T-helper 17 cell (primary cell): Measurements from ENCODE around the gene NFXL1. TPM values are rescaled to one million over a fixed set of nuclear protein-coding genes. Genes with fewer than 3 reads are reported as not detected.

Experiments used
- ATAC-seq: fragments of 150-1000 bp; cut with Tn5 transposase; 2 replicates; pipeline ENCODE4 v1.10.0; 2021; ENCODE audit warnings: mild to moderate bottlenecking, moderate library complexity
- DNase-seq, 3 donors: peaks; one replicate each; pipeline versions ENCODE4 v3.0.0 to v3.0.0-alpha.2; 2020 to 2021
- H3K9me3 ChIP-seq: one replicate; pipeline ENCODE4 v1.7.0; 2013; ENCODE audit warnings: low read length, mild to moderate bottlenecking; ENCODE audit not compliant: control insufficient read depth, poor library complexity, severe bottlenecking
- H3K27ac Mint-ChIP-seq: one replicate; pipeline ENCODE4 v1.8.0; 2022; ENCODE audit warnings: mild to moderate bottlenecking, moderate library complexity, mixed read lengths
- H3K27me3 Mint-ChIP-seq: one replicate; pipeline ENCODE4 v1.8.0; 2022; ENCODE audit warnings: mixed read lengths
- H3K36me3 Mint-ChIP-seq: one replicate; pipeline ENCODE4 v1.8.0; 2022; ENCODE audit warnings: low read depth, mixed read lengths
- H3K4me1 Mint-ChIP-seq: one replicate; pipeline ENCODE4 v1.8.0; 2022; ENCODE audit warnings: mild to moderate bottlenecking, mixed read lengths
- H3K4me3 Mint-ChIP-seq: one replicate; pipeline ENCODE4 v1.8.0; 2022; ENCODE audit warnings: mild to moderate bottlenecking, moderate library complexity, mixed read lengths
- total RNA-seq, 4 donors: library from RNA in 2 of 4; stranded (reverse) in 2 of 4; gene quantifications; one replicate each; pipeline ENCODE4 v1.2.3 and lab custom pipeline; 2022 to 2026

Gene NFXL1
- total RNA-seq, 2 donors from 2014 or later: 11.0 to 12.2 TPM

DNA sequence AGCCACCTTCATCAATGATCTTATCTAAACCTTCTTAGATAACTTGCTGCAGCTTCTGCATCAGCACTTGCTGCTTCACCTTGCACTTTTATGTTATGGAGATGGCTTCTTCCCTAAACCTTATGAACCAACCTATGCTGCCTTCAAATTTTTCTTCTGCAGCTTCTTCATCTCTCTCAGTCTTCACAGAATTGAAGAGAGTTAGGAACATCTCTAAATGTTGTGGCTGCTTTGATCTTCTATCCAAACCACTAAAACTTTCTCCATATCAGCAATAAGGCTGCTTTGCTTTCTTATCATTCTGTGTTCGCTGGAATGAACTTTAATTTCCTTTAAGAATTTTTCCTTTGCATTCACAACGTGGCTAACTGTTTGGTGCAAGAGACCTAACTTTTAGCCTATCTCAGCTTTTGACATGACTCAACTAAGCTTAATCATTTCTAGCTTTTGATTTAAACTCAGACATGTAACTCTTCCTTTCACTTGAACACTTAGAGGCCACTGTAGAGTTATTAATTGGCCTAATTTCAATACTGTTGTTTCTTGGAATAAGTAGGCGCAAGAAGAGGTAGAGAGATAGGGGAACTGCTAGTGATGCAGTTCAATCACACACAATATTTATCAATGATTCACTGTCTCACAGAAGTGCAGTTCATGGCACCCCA is 40.4 kb downstream of the NFXL1 start:
- DNase-seq (no peak), ATAC-seq (no peak)
- Mint-ChIP-seq H3K4me3 (no peak overlapping the region), H3K36me3 (peaks cover 14% of the 10 kb centered on the region), H3K27ac (no peak overlapping the region), H3K4me1 (peaks cover 9% of the 10 kb centered on the region), H3K27me3 (no peaks in the 10 kb centered on the region)
- no peaks in the 10 kb centered on the region for H3K9me3 ChIP-seq

DNA sequence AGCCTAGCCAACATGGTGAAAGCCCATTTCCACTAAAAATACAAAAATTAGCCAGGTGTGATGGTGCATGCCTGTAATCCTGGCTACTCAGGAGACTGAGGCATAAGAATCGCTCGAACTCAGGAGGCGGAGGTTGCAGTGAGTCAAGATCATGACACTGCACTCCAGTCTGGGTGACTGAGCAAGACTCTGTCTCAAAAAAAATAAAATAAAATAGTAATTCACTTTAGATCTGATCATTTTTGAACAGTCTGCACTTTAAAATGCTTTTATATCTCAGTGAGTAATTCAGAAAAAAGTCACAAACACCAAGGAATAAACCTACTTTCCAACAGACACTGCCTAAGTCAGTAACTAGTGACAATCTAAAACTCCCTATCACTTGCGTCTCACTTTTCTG is 50.9 kb downstream of the NFXL1 start:
- H3K36me3 Mint-ChIP-seq: peaks cover 2% of the 10 kb centered on the region
- no peaks in the 10 kb centered on the region for H3K4me1 Mint-ChIP-seq
- no peaks in the 10 kb centered on the region for H3K9me3 ChIP-seq
- no peaks in the 10 kb centered on the region for H3K27me3 Mint-ChIP-seq
- no peak for ATAC-seq
- no peak for DNase-seq
- no peak overlapping the region for H3K4me3 Mint-ChIP-seq
- no peak overlapping the region for H3K27ac Mint-ChIP-seq

DNA sequence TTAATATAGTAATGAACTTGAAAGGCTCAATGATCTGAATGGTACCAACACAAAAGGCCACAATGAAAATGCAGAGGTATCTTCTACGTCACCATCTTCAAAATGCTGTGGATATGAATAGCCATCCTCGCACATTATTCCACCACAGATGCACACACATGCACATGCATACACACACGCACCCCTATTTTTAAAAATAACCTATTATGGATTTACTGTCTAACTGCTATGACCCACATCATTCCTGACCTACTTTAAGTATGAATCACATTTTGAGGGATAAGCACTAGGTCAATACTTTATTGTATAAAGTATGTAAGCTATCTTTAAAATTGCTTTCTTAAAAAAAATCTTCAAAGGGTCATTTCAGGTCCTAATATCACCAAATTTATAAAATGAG is 52.1 kb downstream of the NFXL1 start:
- DNase-seq: no peak

DNA sequence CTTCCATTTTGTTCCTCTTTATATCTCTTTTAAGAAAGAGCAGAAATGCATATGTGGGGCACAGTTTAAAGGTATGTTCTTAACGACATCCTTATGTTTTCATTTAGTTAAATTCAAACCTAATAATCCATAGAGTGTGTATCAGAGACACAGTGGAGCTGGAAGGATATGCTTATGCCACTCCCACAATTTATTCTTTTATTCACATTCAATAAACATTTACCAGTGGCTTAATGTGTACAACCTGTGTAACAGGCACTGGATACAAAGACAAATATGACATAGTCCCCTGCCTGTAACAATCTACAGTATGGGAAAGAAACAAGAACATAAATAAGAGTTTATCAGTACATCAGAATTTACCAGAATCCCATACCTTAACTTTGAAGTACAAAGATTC is 54.1 kb downstream of the NFXL1 start:
- no peak for DNase-seq
- no peaks in the 10 kb centered on the region for H3K9me3 ChIP-seq
- ATAC-seq: no peak
- Mint-ChIP-seq H3K4me1 (peaks cover 3% of the 10 kb centered on the region), H3K27ac (no peak overlapping the region), H3K4me3 (no peak overlapping the region), H3K27me3 (no peaks in the 10 kb centered on the region), H3K36me3 (peaks cover 6% of the 10 kb centered on the region)

More for the DNA sequence above, 52.1 kb downstream of the NFXL1 start:
- Mint-ChIP-seq H3K4me1 (peaks cover 3% of the 10 kb centered on the region), H3K36me3 (peaks cover 4% of the 10 kb centered on the region), H3K4me3 (no peak overlapping the region), H3K27ac (no peak overlapping the region), H3K27me3 (no peaks in the 10 kb centered on the region)
- H3K9me3 ChIP-seq: no peaks in the 10 kb centered on the region
- no peak for ATAC-seq

DNA sequence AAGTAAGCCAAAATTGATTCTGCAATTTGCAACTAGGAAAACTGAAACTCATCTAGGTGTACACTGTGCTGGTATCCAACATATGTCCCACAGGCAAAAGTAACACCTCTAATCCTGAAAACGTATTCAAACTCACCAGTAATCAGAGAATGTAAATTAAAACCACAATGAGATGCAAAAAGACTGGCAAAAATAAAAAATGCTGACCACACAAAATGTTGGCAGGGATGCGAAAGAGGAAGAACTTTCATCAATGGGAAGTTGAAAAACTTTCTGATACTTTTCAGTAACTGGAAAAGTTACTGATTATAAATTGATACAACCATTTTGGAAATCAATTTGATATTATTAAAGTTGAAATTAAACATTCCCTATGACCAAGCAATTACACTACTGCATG is 56.4 kb downstream of the NFXL1 start:
- DNase-seq (no peak), ATAC-seq (no peak)
- H3K4me3 Mint-ChIP-seq: no peak overlapping the region
- no peaks in the 10 kb centered on the region for H3K9me3 ChIP-seq
- no peak overlapping the region for H3K27ac Mint-ChIP-seq
- no peaks in the 10 kb centered on the region for H3K27me3 Mint-ChIP-seq
- H3K4me1 Mint-ChIP-seq: peaks cover 6% of the 10 kb centered on the region
- H3K36me3 Mint-ChIP-seq: peaks cover 9% of the 10 kb centered on the region

DNA sequence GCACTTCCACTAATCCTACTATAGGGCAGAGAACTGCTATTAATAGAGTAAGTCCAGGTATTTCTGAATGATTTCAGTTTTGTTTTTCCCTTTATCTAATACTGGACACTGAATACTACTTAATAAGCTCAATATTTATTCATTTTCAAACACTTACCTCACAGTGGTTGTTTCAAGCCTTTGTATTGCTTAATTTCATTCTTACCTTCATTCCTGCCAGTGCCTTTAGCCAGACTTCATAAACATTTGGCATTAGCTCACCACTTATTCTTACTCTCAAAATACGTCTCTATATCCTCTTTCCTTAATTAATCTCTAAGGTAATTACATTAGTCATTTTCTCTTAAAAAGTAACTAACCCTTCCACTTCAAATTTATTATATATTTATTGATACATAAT is 57.7 kb downstream of the NFXL1 start:
- no peaks in the 10 kb centered on the region for H3K9me3 ChIP-seq
- Mint-ChIP-seq H3K36me3 (peaks cover 9% of the 10 kb centered on the region), H3K27ac (peak overlapping the region; percentile 27), H3K27me3 (no peaks in the 10 kb centered on the region), H3K4me1 (peaks cover 6% of the 10 kb centered on the region), H3K4me3 (no peak overlapping the region)
- DNase-seq (no peak), ATAC-seq (no peak)

DNA sequence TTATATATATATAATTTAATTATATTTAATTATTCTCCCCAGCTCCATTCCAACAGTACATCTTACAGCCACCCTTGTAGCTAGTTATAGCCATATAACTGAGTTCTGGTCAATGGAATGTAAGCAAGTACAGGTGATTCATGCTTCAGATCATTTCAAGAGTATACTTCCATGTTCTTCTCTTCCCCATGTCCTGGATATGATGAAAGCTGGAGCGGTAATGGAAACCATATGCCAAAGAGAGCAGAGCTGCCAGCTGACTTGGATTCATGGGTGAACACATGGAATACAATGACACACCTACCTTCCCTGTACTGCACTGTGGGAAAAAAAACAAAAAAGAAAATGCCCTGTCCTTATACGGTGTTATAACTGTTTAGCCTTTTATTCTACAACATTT is 59.0 kb downstream of the NFXL1 start:
- Mint-ChIP-seq H3K36me3 (peaks cover 9% of the 10 kb centered on the region), H3K27me3 (no peaks in the 10 kb centered on the region), H3K4me1 (peaks cover 6% of the 10 kb centered on the region), H3K4me3 (no peak overlapping the region), H3K27ac (no peak overlapping the region)
- no peak for ATAC-seq
- H3K9me3 ChIP-seq: no peaks in the 10 kb centered on the region
- no peak for DNase-seq

DNA sequence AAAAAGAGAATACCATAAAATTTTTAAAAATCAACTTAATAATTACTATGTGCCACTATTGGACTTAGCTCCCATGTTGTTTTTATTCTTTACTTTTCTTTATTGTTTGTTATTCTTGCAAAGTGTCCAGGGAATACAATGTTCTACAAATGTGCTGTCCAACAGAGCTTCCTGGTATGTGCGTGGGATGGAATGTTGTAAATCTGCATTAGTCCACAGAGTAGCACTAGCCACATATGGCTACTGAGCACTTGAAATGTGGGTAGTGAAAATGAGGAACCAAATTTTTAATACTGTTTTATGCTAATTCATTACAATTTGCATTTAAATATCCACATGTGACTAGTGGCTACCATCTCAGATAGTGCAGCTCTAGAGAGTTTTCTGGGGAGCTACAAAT is 62.2 kb downstream of the NFXL1 start:
- ATAC-seq: no peak
- Mint-ChIP-seq H3K36me3 (peaks cover 5% of the 10 kb centered on the region), H3K27me3 (no peaks in the 10 kb centered on the region), H3K27ac (no peak overlapping the region), H3K4me3 (no peak overlapping the region), H3K4me1 (peaks cover 2% of the 10 kb centered on the region)
- H3K9me3 ChIP-seq: no peaks in the 10 kb centered on the region
- no peak for DNase-seq

DNA sequence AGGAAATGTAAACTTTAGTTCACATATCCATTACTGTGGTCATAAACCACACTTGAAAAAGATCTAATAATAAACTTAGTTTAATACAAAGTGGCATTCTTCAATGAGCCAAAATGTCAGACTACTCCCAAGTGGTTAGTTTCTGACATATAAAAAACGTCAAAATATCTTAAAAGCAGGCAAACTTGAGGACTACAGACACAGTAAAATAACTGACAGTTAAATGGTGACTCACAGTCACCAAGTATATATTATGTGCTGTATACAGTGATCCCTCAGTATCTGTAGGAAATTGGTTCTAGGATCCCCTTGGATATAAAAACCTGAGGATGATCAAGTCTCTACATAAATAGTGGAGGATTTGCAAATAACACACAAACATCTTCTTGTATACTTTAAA is 64.9 kb downstream of the NFXL1 start:
- H3K36me3 Mint-ChIP-seq: peaks cover 3% of the 10 kb centered on the region
- H3K27me3 Mint-ChIP-seq: no peaks in the 10 kb centered on the region
- peaks cover 2% of the 10 kb centered on the region for H3K4me1 Mint-ChIP-seq
- H3K9me3 ChIP-seq: no peaks in the 10 kb centered on the region
- H3K4me3 Mint-ChIP-seq: no peak overlapping the region
- H3K27ac Mint-ChIP-seq: no peak overlapping the region
- no peak for DNase-seq
- no peak for ATAC-seq

DNA sequence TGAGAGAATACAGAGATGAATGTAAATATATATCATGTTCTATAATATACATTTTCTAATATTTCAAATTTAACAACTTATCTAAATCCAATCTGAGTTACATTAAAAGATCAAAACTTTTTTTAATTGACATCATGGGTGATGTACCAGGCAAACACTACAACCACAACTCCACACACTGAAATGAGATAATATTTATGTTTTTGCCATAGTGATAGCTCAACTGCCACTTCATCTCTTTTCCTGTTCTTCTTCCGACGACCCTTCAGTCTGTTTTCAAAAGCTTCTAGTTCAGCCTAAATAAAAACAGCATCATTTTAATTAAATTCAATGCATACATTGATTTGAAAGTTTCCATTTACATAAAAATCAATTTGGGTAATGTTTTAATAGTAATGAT is 66.3 kb downstream of the NFXL1 start:
- no peak for DNase-seq
- no peaks in the 10 kb centered on the region for H3K9me3 ChIP-seq
- Mint-ChIP-seq H3K27me3 (no peaks in the 10 kb centered on the region), H3K27ac (no peak overlapping the region), H3K4me1 (peaks cover 4% of the 10 kb centered on the region), H3K4me3 (no peak overlapping the region), H3K36me3 (peaks cover 5% of the 10 kb centered on the region)
- ATAC-seq: no peak

DNA sequence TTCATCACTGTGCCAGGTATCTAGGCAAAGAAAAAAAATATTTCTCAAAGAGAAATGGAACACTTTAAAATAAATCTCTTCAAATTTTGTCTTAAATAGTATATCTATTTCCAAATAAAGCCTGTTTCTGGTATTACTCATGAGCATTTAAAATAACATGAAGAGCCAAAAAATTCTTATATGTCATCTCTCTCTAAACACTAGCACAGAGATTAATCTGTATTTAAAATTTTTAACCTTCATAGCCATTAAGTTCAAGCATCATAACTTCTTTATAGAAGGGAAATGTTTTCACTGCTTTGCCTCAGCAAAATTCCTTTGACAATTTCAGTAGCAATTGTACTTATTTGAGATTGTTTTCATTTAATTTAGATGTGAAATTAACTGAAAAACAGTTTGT is 71.4 kb downstream of the NFXL1 start:
- Mint-ChIP-seq H3K27ac (no peak overlapping the region), H3K4me1 (peaks cover 9% of the 10 kb centered on the region), H3K27me3 (no peaks in the 10 kb centered on the region), H3K36me3 (peaks cover 5% of the 10 kb centered on the region), H3K4me3 (no peak overlapping the region)
- no peaks in the 10 kb centered on the region for H3K9me3 ChIP-seq
- DNase-seq: no peak
- ATAC-seq: no peak

DNA sequence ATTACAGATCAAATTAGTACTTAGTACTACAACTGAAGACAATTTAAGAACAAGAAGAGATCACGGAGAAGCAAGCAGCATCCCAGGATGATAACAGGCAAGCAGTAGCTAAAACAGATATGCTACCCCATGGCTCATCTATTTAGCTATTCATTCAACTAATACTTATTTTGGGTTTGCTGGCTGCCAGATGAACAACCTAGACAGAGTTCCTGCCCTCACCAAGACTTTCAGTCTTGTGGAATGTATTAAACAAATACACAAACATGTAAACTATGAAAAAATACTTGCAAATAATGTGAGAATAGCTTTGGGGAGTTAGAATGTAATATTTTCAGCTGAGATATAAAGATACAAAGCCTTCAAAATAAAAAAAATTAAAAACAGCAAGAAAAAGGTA is 74.1 kb downstream of the NFXL1 start:
- no peaks in the 10 kb centered on the region for H3K9me3 ChIP-seq
- Mint-ChIP-seq H3K4me1 (peaks cover 19% of the 10 kb centered on the region), H3K27ac (peak overlapping the region; percentile 54), H3K4me3 (no peak overlapping the region), H3K36me3 (peaks cover 5% of the 10 kb centered on the region), H3K27me3 (no peaks in the 10 kb centered on the region)
- no peak for DNase-seq
- ATAC-seq: no peak

DNA sequence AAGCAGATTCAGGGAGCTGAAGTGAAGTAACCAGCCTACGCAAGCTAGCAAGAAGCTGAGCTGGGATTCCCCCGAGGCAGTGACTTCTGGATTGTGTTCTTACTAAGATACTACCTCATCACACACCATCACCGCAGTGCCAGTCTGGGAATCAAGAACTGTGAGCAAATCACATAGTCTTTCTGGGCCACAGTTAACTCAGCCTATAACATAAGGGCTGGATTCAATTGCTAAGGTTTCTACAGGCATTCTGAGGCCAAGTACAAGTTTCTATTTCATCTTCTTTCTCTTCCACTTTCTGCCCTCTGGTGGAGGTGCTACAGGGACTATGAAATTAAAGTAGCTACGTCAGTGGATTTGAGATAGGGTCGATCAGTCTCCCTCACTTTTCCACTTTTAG is 75.1 kb downstream of the NFXL1 start:
- Mint-ChIP-seq H3K4me1 (peaks cover 19% of the 10 kb centered on the region), H3K4me3 (peak overlapping the region; percentile 3), H3K27me3 (no peaks in the 10 kb centered on the region), H3K36me3 (peaks cover 5% of the 10 kb centered on the region), H3K27ac (peak overlapping the region; percentile 54)
- DNase-seq (peak in 1 of 3 donors; percentile 21), ATAC-seq (peak; percentile 80)
- no peaks in the 10 kb centered on the region for H3K9me3 ChIP-seq

DNA sequence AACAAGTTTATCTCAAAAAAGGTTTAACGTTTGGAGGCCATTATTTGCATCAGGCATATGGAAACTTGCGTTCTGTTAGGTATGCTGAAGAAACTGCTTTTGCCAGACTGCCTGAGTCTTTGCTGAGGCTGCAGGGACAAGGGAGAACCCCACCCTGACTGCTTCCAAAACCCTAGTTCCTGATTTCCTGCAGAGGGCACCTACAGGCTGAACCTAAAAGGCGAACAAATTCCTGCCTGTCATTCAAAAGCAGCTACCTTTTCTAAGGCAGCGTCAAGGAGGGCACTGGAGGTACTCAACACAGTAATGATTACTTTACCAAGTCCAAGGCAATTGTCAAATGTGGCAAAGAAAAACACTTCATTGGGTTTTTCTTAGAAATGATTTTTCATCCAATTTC is 75.9 kb downstream of the NFXL1 start:
- Mint-ChIP-seq H3K27ac (peak overlapping the region; percentile 54), H3K27me3 (no peaks in the 10 kb centered on the region), H3K36me3 (no peaks in the 10 kb centered on the region), H3K4me1 (peaks cover 15% of the 10 kb centered on the region), H3K4me3 (peak overlapping the region; percentile 91)
- H3K9me3 ChIP-seq: no peaks in the 10 kb centered on the region
- ATAC-seq (no peak), DNase-seq (no peak)
